Astrocyte (in vitro differentiated cells and primary cell): ENCODE measurements around the gene ZGPAT. TPM values are rescaled to one million over a fixed set of nuclear protein-coding genes. Genes with fewer than 3 reads are reported as not detected.
A peak's percentile ranks its signal among the peaks of the same experiment; 100 is the strongest.
"Not testable (repeated sequence)": the region's sequence is repeated elsewhere in the genome, so short reads cannot be mapped to it uniquely, and the experiment has no call there.

Experiments
- DNase-seq: peaks from one replicate; pipeline ENCODE4 v3.0.0-alpha.2; 2010; ENCODE audit warnings: low read depth
- FAIRE-seq: peaks from 2 replicates; lab custom pipeline; 2011; peaks lifted over from hg19 to GRCh38; lab: Jason Lieb, UNC
- H2AFZ ChIP-seq: 2 replicates; pipeline ENCODE4 v1.6.0; 2012; ENCODE audit warnings: low read depth, low read length, inconsistent platforms
- H3K27ac ChIP-seq: 2 replicates; pipeline ENCODE4 v1.5.1; 2011; ENCODE audit warnings: low read depth, low read length, inconsistent platforms
- H3K27me3 ChIP-seq: 2 replicates; pipeline ENCODE4 v1.6.0; 2011; ENCODE audit warnings: low read length, inconsistent platforms; ENCODE audit not compliant: insufficient read depth
- H3K36me3 ChIP-seq: 2 replicates; pipeline ENCODE4 v1.5.1; 2011; ENCODE audit warnings: low read length, inconsistent platforms; ENCODE audit not compliant: insufficient read depth
- H3K4me1 ChIP-seq: 2 replicates; pipeline ENCODE4 v1.5.1; 2011; ENCODE audit warnings: low read length, inconsistent platforms; ENCODE audit not compliant: insufficient read depth
- H3K4me2 ChIP-seq: 2 replicates; pipeline ENCODE4 v1.6.0; 2012; ENCODE audit warnings: low read length, inconsistent platforms
- H3K4me3 ChIP-seq: 2 replicates; pipeline ENCODE4 v1.5.1; 2011; ENCODE audit warnings: low read depth, mild to moderate bottlenecking, low read length, inconsistent platforms; ENCODE audit not compliant: insufficient read depth
- H3K79me2 ChIP-seq: 2 replicates; pipeline ENCODE4 v1.6.0; 2012; ENCODE audit warnings: mild to moderate bottlenecking, low read length, inconsistent platforms; ENCODE audit not compliant: insufficient read depth
- H3K9ac ChIP-seq: 2 replicates; pipeline ENCODE4 v1.6.0; 2012; ENCODE audit warnings: mild to moderate bottlenecking, low read length, inconsistent platforms
- H3K9me3 ChIP-seq: 2 replicates; pipeline ENCODE4 v1.5.1; 2012; ENCODE audit warnings: low read depth, mild to moderate bottlenecking, low read length, inconsistent platforms; ENCODE audit not compliant: insufficient read depth
- H4K20me1 ChIP-seq: 2 replicates; pipeline ENCODE4 v1.6.0; 2012; ENCODE audit warnings: low read length, inconsistent platforms; ENCODE audit not compliant: insufficient read depth
- H3K27ac Mint-ChIP-seq: one replicate; pipeline ENCODE4 v1.8.0; 2021; ENCODE audit warnings: mild to moderate bottlenecking, mixed read lengths; ENCODE audit not compliant: unreplicated experiment
- H3K27me3 Mint-ChIP-seq: one replicate; pipeline ENCODE4 v1.8.0; 2021; ENCODE audit warnings: low read depth, mixed read lengths; ENCODE audit not compliant: unreplicated experiment
- H3K36me3 Mint-ChIP-seq: one replicate; pipeline ENCODE4 v1.8.0; 2021; ENCODE audit warnings: low read depth, mixed read lengths; ENCODE audit not compliant: unreplicated experiment
- H3K4me1 Mint-ChIP-seq: one replicate; pipeline ENCODE4 v1.8.0; 2021; ENCODE audit warnings: low read depth, mixed read lengths; ENCODE audit not compliant: unreplicated experiment
- H3K4me3 Mint-ChIP-seq: one replicate; pipeline ENCODE4 v1.8.0; 2021; ENCODE audit warnings: mild to moderate bottlenecking, moderate library complexity, mixed read lengths; ENCODE audit not compliant: unreplicated experiment
- H3K9me3 Mint-ChIP-seq: one replicate; pipeline ENCODE4 v1.8.0; 2021; ENCODE audit warnings: mild to moderate bottlenecking, mixed read lengths; ENCODE audit not compliant: unreplicated experiment
- EZH2 ChIP-seq: IDR thresholded peaks from 2 replicates; pipeline ENCODE4 v1.6.1; 2012; ENCODE audit warnings: mild to moderate bottlenecking, low read length, inconsistent platforms; ENCODE audit not compliant: insufficient read depth
- total RNA-seq: library from RNA; stranded (reverse); gene quantifications from 2 replicates; pipeline ENCODE4 v1.2.1, GENCODE V29; 2021
- TF ChIP-seq, protein P1 (sequence below): IDR thresholded peaks from 2 replicates; pipeline ENCODE4 v1.5.1; 2011; ENCODE audit warnings: low read depth, mild to moderate bottlenecking, inconsistent platforms, low read length, moderate library complexity; ENCODE audit not compliant: insufficient read depth

ZGPAT gene
- total RNA-seq, 1 donor from 2014 or later = 24.8 TPM

- H3K9me3 ChIP-seq = no peaks in the 10 kb centered on the region
- H3K27ac ChIP-seq = no peak overlapping the region
- Mint-ChIP-seq H3K9me3 (peaks cover 3% of the 10 kb centered on the region), H3K4me3 (peak overlapping the region; percentile 95), H3K27me3 (peaks cover 1% of the 10 kb centered on the region), H3K36me3 (peaks cover 1% of the 10 kb centered on the region), H3K27ac (peak overlapping the region; percentile 53), H3K4me1 (peaks cover 2% of the 10 kb centered on the region)
- peak overlapping the region; percentile 89 for H3K9ac ChIP-seq
- DNase-seq (no peak), FAIRE-seq (no peak)
- H3K4me2 ChIP-seq = peak overlapping the region; percentile 98
- TF ChIP-seq, protein P1, sequence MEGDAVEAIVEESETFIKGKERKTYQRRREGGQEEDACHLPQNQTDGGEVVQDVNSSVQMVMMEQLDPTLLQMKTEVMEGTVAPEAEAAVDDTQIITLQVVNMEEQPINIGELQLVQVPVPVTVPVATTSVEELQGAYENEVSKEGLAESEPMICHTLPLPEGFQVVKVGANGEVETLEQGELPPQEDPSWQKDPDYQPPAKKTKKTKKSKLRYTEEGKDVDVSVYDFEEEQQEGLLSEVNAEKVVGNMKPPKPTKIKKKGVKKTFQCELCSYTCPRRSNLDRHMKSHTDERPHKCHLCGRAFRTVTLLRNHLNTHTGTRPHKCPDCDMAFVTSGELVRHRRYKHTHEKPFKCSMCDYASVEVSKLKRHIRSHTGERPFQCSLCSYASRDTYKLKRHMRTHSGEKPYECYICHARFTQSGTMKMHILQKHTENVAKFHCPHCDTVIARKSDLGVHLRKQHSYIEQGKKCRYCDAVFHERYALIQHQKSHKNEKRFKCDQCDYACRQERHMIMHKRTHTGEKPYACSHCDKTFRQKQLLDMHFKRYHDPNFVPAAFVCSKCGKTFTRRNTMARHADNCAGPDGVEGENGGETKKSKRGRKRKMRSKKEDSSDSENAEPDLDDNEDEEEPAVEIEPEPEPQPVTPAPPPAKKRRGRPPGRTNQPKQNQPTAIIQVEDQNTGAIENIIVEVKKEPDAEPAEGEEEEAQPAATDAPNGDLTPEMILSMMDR = no peak
- TF ChIP-seq EZH2 = no peak
- peaks cover 21% of the 10 kb centered on the region for H3K4me1 ChIP-seq
- H2AFZ ChIP-seq = no peak overlapping the region
- peaks cover 4% of the 10 kb centered on the region for H4K20me1 ChIP-seq
- no peaks in the 10 kb centered on the region for H3K27me3 ChIP-seq
- peak overlapping the region; percentile 100 for H3K4me3 ChIP-seq
- H3K36me3 ChIP-seq = no peaks in the 10 kb centered on the region
- peaks cover 45% of the 10 kb centered on the region for H3K79me2 ChIP-seq
Observed at GRCh38 chr20:63659370-63659769, 48.5 kb upstream of the ZGPAT start.

DNA sequence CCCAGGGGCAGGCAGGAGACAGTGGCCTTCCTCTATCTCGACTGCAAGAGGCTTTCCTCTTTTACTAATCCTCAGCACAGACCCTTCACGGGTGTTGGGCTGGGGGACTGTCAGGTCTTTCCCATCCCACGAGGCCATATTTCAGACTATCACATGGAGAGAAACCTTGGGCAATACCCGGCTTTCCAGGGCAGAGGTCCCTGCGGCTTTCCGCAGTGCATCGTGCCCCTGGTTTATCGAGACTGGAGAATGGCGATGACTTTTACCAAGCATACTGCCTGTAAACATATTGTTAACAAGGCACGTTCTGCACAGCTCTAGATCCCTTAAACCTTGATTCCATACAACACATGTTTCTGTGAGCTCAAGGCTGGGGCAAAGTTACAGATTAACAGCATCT is 47.7 kb upstream of the ZGPAT start:
- H3K36me3 ChIP-seq, FAIRE-seq, H3K27me3 ChIP-seq, H2AFZ ChIP-seq, H3K27ac Mint-ChIP-seq, H3K4me1 Mint-ChIP-seq, H3K4me3 ChIP-seq, H3K27me3 Mint-ChIP-seq, H3K9me3 ChIP-seq, H3K9ac ChIP-seq, H4K20me1 ChIP-seq, DNase-seq, H3K9me3 Mint-ChIP-seq, H3K4me2 ChIP-seq, H3K36me3 Mint-ChIP-seq, H3K27ac ChIP-seq: not testable (repeated sequence)
- H3K79me2 ChIP-seq = peaks cover 51% of the 10 kb centered on the region
- peak overlapping the region; percentile 95 for H3K4me3 Mint-ChIP-seq
- peaks cover 21% of the 10 kb centered on the region for H3K4me1 ChIP-seq

- peaks cover 51% of the 10 kb centered on the region for H3K79me2 ChIP-seq
- no peak for FAIRE-seq
- peaks cover 21% of the 10 kb centered on the region for H3K4me1 ChIP-seq
- Mint-ChIP-seq H3K27me3 (no peaks in the 10 kb centered on the region), H3K36me3 (peaks cover 6% of the 10 kb centered on the region), H3K4me1 (peaks cover 5% of the 10 kb centered on the region), H3K27ac (no peak overlapping the region), H3K4me3 (no peak overlapping the region), H3K9me3 (peaks cover 3% of the 10 kb centered on the region)
- H3K27ac ChIP-seq = no peak overlapping the region
- H3K9ac ChIP-seq = no peak overlapping the region
- no peaks in the 10 kb centered on the region for H3K9me3 ChIP-seq
- H3K27me3 ChIP-seq = no peaks in the 10 kb centered on the region
- DNase-seq = no peak
- no peak for TF ChIP-seq EZH2
- TF ChIP-seq, protein P1 = no peak
- no peak overlapping the region for H3K4me3 ChIP-seq
- no peak overlapping the region for H2AFZ ChIP-seq
- no peak overlapping the region for H3K4me2 ChIP-seq
- H4K20me1 ChIP-seq = peaks cover 12% of the 10 kb centered on the region
- H3K36me3 ChIP-seq = no peaks in the 10 kb centered on the region
Observed at GRCh38 chr20:63660622-63661021, 47.2 kb upstream of the ZGPAT start.
